HG03571 (cell line): Measurements from ENCODE around the gene MARK1.

Experiments
- ATAC-seq: cut with Tn5 transposase; IDR thresholded peaks from one replicate; pipeline ENCODE4 v1.9.1; 2021; ENCODE audit not compliant: unreplicated experiment

Gene MARK1

GRCh38 chr1:220687809-220688208 is 159.9 kb downstream of the MARK1 start:
- no peak for ATAC-seq

- no peak for ATAC-seq
Observed at GRCh38 chr1:220689666-220690065, 161.7 kb downstream of the MARK1 start.

- ATAC-seq = peak; percentile 98
Observed at GRCh38 chr1:220690140-220691052, 162.5 kb downstream of the MARK1 start, which contains the start of gene C1orf115. Gene C1orf115, plus strand, starts transcription at chr1:220690363. Its CDS starts 40 bp downstream, at chr1:220690403.

- ATAC-seq = no peak
Observed at GRCh38 chr1:220691053-220691684, 163.2 kb downstream of the MARK1 start.

- no peak for ATAC-seq
Observed at GRCh38 chr1:220692436-220693228, 164.7 kb downstream of the MARK1 start.

GRCh38 chr1:220694866-220695382 is 167.0 kb downstream of the MARK1 start:
- no peak for ATAC-seq

- no peak for ATAC-seq
Observed at GRCh38 chr1:220695426-220695825, 167.5 kb downstream of the MARK1 start.

- ATAC-seq = no peak
Observed at GRCh38 chr1:220696226-220696862, 168.4 kb downstream of the MARK1 start.

- ATAC-seq = no peak
Observed at GRCh38 chr1:220696863-220697231, 168.9 kb downstream of the MARK1 start.

GRCh38 chr1:220697326-220697725 is 169.4 kb downstream of the MARK1 start:
- ATAC-seq = no peak

GRCh38 chr1:220698607-220699016 is 170.7 kb downstream of the MARK1 start:
- ATAC-seq = no peak

GRCh38 chr1:220699044-220699443 is 171.1 kb downstream of the MARK1 start:
- no peak for ATAC-seq

GRCh38 chr1:220700556-220701179 is 172.7 kb downstream of the MARK1 start:
- no peak for ATAC-seq

- no peak for ATAC-seq
Observed at GRCh38 chr1:220701974-220702373, 174.0 kb downstream of the MARK1 start.

GRCh38 chr1:220702733-220703270 is 174.9 kb downstream of the MARK1 start:
- no peak for ATAC-seq

- no peak for ATAC-seq
Observed at GRCh38 chr1:220703305-220703704, 175.4 kb downstream of the MARK1 start.

- no peak for ATAC-seq
Observed at GRCh38 chr1:220705782-220706181, 177.8 kb downstream of the MARK1 start.

GRCh38 chr1:220706480-220706879 is 178.5 kb downstream of the MARK1 start:
- ATAC-seq = no peak

GRCh38 chr1:220707160-220707559 is 179.2 kb downstream of the MARK1 start:
- no peak for ATAC-seq

GRCh38 chr1:220708244-220708643 is 180.3 kb downstream of the MARK1 start:
- no peak for ATAC-seq
